ENCODE measurements around the gene EGR2.

- TF ChIP-seq POLR2A (IDR thresholded peaks at IDR 0.05): no peak
- TF ChIP-seq, protein P1, sequence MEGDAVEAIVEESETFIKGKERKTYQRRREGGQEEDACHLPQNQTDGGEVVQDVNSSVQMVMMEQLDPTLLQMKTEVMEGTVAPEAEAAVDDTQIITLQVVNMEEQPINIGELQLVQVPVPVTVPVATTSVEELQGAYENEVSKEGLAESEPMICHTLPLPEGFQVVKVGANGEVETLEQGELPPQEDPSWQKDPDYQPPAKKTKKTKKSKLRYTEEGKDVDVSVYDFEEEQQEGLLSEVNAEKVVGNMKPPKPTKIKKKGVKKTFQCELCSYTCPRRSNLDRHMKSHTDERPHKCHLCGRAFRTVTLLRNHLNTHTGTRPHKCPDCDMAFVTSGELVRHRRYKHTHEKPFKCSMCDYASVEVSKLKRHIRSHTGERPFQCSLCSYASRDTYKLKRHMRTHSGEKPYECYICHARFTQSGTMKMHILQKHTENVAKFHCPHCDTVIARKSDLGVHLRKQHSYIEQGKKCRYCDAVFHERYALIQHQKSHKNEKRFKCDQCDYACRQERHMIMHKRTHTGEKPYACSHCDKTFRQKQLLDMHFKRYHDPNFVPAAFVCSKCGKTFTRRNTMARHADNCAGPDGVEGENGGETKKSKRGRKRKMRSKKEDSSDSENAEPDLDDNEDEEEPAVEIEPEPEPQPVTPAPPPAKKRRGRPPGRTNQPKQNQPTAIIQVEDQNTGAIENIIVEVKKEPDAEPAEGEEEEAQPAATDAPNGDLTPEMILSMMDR (IDR thresholded peaks at IDR 0.05): no peak
Observed at GRCh38 chr10:62858364-62858763, 42.2 kb upstream of the EGR2 start.
